ENCODE measurements around the gene MAST3.

MAST3 gene

GRCh38 chr19:18128805-18129204 lies 31.2 kb downstream of the MAST3 start:
- no peaks in the 10 kb centered on the region for H3K9me3 ChIP-seq (replicated peaks in 1 of 11)
- H3K4me2 ChIP-seq = no peak overlapping the region
- H3K27me3 ChIP-seq = no peaks in the 10 kb centered on the region
- H3K36me3 ChIP-seq = peaks cover 77 to 98% (median 90%) of the 10 kb centered on the region in 11 experiments
- H3K27ac ChIP-seq = no peak overlapping the region
- H3K9ac ChIP-seq = no peak overlapping the region
- peaks cover 0 to 16% (median 11%) of the 10 kb centered on the region in 10 experiments; a peak in 11 of 20 replicates for H3K4me1 ChIP-seq
- H4K20me1 ChIP-seq = peaks cover 0 to 34% (median 0%) of the 10 kb centered on the region in 11 experiments; a peak in 6 of 22 replicates
- no peak for TF ChIP-seq Cebpa-rat (IDR thresholded peaks at IDR 0.05)
- H3K4me3 ChIP-seq = no peak overlapping the region

GRCh38 chr19:18130523-18131242 lies 33.1 kb downstream of the MAST3 start:
- Histone ChIP-seq H3K27me3 (no peaks in the 10 kb centered on the region), H3K27ac (no peak overlapping the region), H3K36me3 (peaks cover 77 to 98% (median 89%) of the 10 kb centered on the region in 11 experiments), H3K9me3 (replicated peaks in 1 of 11) (no peaks in the 10 kb centered on the region), H4K20me1 (peaks cover 0 to 28% (median 0%) of the 10 kb centered on the region in 11 experiments; a peak in 6 of 22 replicates), H3K9ac (no peak overlapping the region), H3K4me1 (peaks cover 0 to 8% (median 7%) of the 10 kb centered on the region in 10 experiments; a peak in 11 of 20 replicates), H3K4me3 (no peak overlapping the region), H3K4me2 (no peak overlapping the region)
- TF ChIP-seq Cebpa-rat (IDR thresholded peaks at IDR 0.05) = no peak

- H3K9ac ChIP-seq = no peak overlapping the region
- H3K9me3 ChIP-seq (replicated peaks in 1 of 11) = no peaks in the 10 kb centered on the region
- TF ChIP-seq Cebpa-rat (IDR thresholded peaks at IDR 0.05) = no peak
- peaks cover 0 to 39% (median 0%) of the 10 kb centered on the region in 11 experiments; a peak in 4 of 22 replicates for H4K20me1 ChIP-seq
- H3K27ac ChIP-seq = no peak overlapping the region
- H3K4me3 ChIP-seq = no peak overlapping the region
- peaks cover 0 to 1% (median 0%) of the 10 kb centered on the region in 10 experiments; a peak in 4 of 20 replicates for H3K4me1 ChIP-seq
- H3K4me2 ChIP-seq = no peak overlapping the region
- H3K36me3 ChIP-seq = peaks cover 84 to 100% (median 93%) of the 10 kb centered on the region in 11 experiments
- no peaks in the 10 kb centered on the region for H3K27me3 ChIP-seq
These were observed 34.4 kb downstream of the MAST3 start for GRCh38 chr19:18131841-18132596.

- H3K27me3 ChIP-seq = no peaks in the 10 kb centered on the region
- peak in 1 of 11 experiments; percentile 54; a peak in 2 of 22 replicates for TF ChIP-seq Cebpa-rat (IDR thresholded peaks at IDR 0.05)
- H3K36me3 ChIP-seq = peaks cover 74 to 98% (median 89%) of the 10 kb centered on the region in 11 experiments
- no peak overlapping the region for H3K4me2 ChIP-seq
- peaks cover 0 to 11% (median 2%) of the 10 kb centered on the region in 10 experiments; a peak in 8 of 20 replicates for H3K4me1 ChIP-seq
- no peak overlapping the region for H3K4me3 ChIP-seq
- no peak overlapping the region for H3K27ac ChIP-seq
- H4K20me1 ChIP-seq = peaks cover 0 to 27% (median 0%) of the 10 kb centered on the region in 11 experiments; a peak in 2 of 22 replicates
- H3K9me3 ChIP-seq (replicated peaks in 1 of 11) = no peaks in the 10 kb centered on the region
- no peak overlapping the region for H3K9ac ChIP-seq
These were observed 38.4 kb downstream of the MAST3 start for GRCh38 chr19:18135712-18136584.

GRCh38 chr19:18137242-18137641 lies 39.7 kb downstream of the MAST3 start:
- Histone ChIP-seq H3K36me3 (peaks cover 76 to 100% (median 91%) of the 10 kb centered on the region in 11 experiments), H3K4me2 (peak overlapping the region in 3 of 11 experiments; percentile 41 to 64 (median 48); a peak in 5 of 22 replicates), H3K27me3 (no peaks in the 10 kb centered on the region), H3K27ac (no peak overlapping the region), H3K9ac (peak overlapping the region in 1 of 11 experiments; percentile 26; a peak in 2 of 22 replicates), H4K20me1 (peaks cover 0 to 21% (median 0%) of the 10 kb centered on the region in 11 experiments; a peak in 2 of 22 replicates), H3K9me3 (replicated peaks in 1 of 11) (no peaks in the 10 kb centered on the region), H3K4me3 (no peak overlapping the region), H3K4me1 (peaks cover 0 to 11% (median 2%) of the 10 kb centered on the region in 10 experiments; a peak in 8 of 20 replicates)
- TF ChIP-seq Cebpa-rat (IDR thresholded peaks at IDR 0.05) = no peak

- Histone ChIP-seq H3K9me3 (replicated peaks in 1 of 11) (no peaks in the 10 kb centered on the region), H3K27me3 (no peaks in the 10 kb centered on the region), H3K9ac (peak overlapping the region in 1 of 11 experiments; percentile 26; a peak in 2 of 22 replicates), H3K4me1 (peaks cover 0 to 11% (median 2%) of the 10 kb centered on the region in 10 experiments; a peak in 8 of 20 replicates), H3K36me3 (peaks cover 76 to 100% (median 91%) of the 10 kb centered on the region in 11 experiments), H3K4me2 (peak overlapping the region in 3 of 11 experiments; percentile 41 to 64 (median 48); a peak in 5 of 22 replicates), H3K4me3 (no peak overlapping the region), H4K20me1 (peaks cover 0 to 18% (median 0%) of the 10 kb centered on the region in 11 experiments; a peak in 2 of 22 replicates), H3K27ac (no peak overlapping the region)
- TF ChIP-seq Cebpa-rat (IDR thresholded peaks at IDR 0.05) = peak in 2 of 11 experiments; percentile 35 to 44; a peak in 3 of 22 replicates
These were observed 40.2 kb downstream of the MAST3 start for GRCh38 chr19:18137657-18138339.

GRCh38 chr19:18140473-18140872 lies 42.9 kb downstream of the MAST3 start:
- H4K20me1 ChIP-seq = peaks cover 0 to 22% (median 0%) of the 10 kb centered on the region in 11 experiments; a peak in 3 of 22 replicates
- H3K36me3 ChIP-seq = peaks cover 80 to 100% (median 92%) of the 10 kb centered on the region in 11 experiments
- H3K27me3 ChIP-seq = no peaks in the 10 kb centered on the region
- H3K9ac ChIP-seq = no peak overlapping the region
- H3K27ac ChIP-seq = no peak overlapping the region
- no peak overlapping the region for H3K4me3 ChIP-seq
- H3K4me2 ChIP-seq = no peak overlapping the region
- peaks cover 0 to 11% (median 2%) of the 10 kb centered on the region in 10 experiments; a peak in 8 of 20 replicates for H3K4me1 ChIP-seq
- H3K9me3 ChIP-seq (replicated peaks in 1 of 11) = no peaks in the 10 kb centered on the region
- TF ChIP-seq Cebpa-rat (IDR thresholded peaks at IDR 0.05) = no peak

GRCh38 chr19:18141031-18141430 lies 43.5 kb downstream of the MAST3 start:
- Histone ChIP-seq H3K9ac (no peak overlapping the region), H4K20me1 (peaks cover 0 to 18% (median 0%) of the 10 kb centered on the region in 11 experiments; a peak in 3 of 22 replicates), H3K27ac (no peak overlapping the region), H3K4me2 (no peak overlapping the region), H3K27me3 (no peaks in the 10 kb centered on the region), H3K4me1 (peaks cover 0 to 11% (median 2%) of the 10 kb centered on the region in 10 experiments; a peak in 8 of 20 replicates), H3K9me3 (replicated peaks in 1 of 11) (no peaks in the 10 kb centered on the region), H3K4me3 (no peak overlapping the region), H3K36me3 (peaks cover 80 to 100% (median 92%) of the 10 kb centered on the region in 11 experiments)
- no peak for TF ChIP-seq Cebpa-rat (IDR thresholded peaks at IDR 0.05)
